Esophagus muscularis mucosa (tissue), 3 donors: Measurements from ENCODE around the gene TMEM59.

Experiments used
- CTCF ChIP-seq, 3 experiments: fragments of 200-600 bp in 2 of 3; fragments of 450-650 bp in 1 of 3; sonication (generic) in 2 of 3; IDR thresholded peaks; one replicate each; pipeline ENCODE4 v1.5.1; 2017 to 2019; ENCODE audit warnings: antibody characterized with exemption in 3 of 3, mild to moderate bottlenecking in 2 of 3, moderate library complexity in 1 of 3
- POLR2A ChIP-seq: fragments of 450-650 bp; IDR thresholded peaks from one replicate; pipeline ENCODE4 v1.6.1; 2017; ENCODE audit warnings: antibody characterized with exemption, moderate library complexity, mild to moderate bottlenecking, low read depth
- POLR2AphosphoS5 ChIP-seq, 2 donors: sonication (generic); formaldehyde crosslinking; IDR thresholded peaks; one replicate each; pipeline ENCODE4 v1.6.1; 2017; ENCODE audit warnings: antibody characterized with exemption in 2 of 2

- TF ChIP-seq CTCF (IDR thresholded peaks at IDR 0.05) (no peak), POLR2A (no peak), POLR2AphosphoS5 (IDR thresholded peaks at IDR 0.05) (no peak)
These were observed 68.3 kb downstream of the TMEM59 start for GRCh38 chr1:53984726-53985125.
